Astrocyte (in vitro differentiated cells and primary cell): Measurements from ENCODE around the gene NLGN2.

Experiments used
- EZH2 ChIP-seq: IDR thresholded peaks from 2 replicates; pipeline ENCODE4 v1.6.1; 2012; ENCODE audit warnings: mild to moderate bottlenecking, low read length, inconsistent platforms; ENCODE audit not compliant: insufficient read depth
- TF ChIP-seq, protein P1 (sequence below): IDR thresholded peaks from 2 replicates; pipeline ENCODE4 v1.5.1; 2011; ENCODE audit warnings: low read depth, mild to moderate bottlenecking, inconsistent platforms, low read length, moderate library complexity; ENCODE audit not compliant: insufficient read depth

DNA sequence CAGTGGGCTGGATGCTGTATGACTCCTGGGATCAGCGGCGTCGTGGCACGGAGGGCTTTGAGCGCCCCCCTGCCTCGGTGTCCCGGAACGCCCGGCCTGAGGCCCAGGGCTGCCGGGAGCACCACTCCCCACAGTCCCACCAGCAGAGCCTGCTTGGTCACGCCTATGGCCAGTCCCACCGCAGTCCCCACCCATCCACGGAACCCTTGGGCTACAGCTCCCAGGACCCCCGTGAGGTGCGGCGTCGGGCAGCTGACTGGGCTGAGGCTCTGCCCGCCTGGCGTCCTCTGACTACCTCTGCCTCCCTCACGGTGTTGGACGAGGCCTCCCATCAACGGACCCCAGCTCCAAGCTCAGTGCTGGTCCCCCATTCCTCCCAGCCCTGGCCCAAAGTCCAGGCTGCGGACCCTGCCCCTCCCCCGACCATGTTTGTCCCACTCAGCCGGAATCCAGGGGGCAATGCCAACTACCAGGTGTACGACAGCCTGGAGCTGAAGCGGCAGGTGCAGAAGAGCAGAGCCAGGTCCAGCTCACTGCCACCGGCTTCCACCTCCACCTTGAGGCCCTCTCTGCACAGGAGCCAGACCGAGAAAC lies 19.3 kb downstream of the NLGN2 start:
- TF ChIP-seq, protein P1, sequence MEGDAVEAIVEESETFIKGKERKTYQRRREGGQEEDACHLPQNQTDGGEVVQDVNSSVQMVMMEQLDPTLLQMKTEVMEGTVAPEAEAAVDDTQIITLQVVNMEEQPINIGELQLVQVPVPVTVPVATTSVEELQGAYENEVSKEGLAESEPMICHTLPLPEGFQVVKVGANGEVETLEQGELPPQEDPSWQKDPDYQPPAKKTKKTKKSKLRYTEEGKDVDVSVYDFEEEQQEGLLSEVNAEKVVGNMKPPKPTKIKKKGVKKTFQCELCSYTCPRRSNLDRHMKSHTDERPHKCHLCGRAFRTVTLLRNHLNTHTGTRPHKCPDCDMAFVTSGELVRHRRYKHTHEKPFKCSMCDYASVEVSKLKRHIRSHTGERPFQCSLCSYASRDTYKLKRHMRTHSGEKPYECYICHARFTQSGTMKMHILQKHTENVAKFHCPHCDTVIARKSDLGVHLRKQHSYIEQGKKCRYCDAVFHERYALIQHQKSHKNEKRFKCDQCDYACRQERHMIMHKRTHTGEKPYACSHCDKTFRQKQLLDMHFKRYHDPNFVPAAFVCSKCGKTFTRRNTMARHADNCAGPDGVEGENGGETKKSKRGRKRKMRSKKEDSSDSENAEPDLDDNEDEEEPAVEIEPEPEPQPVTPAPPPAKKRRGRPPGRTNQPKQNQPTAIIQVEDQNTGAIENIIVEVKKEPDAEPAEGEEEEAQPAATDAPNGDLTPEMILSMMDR, result no peak
- TF ChIP-seq EZH2, result no peak
